Measurements from ENCODE around the gene KDM4D.

DNA sequence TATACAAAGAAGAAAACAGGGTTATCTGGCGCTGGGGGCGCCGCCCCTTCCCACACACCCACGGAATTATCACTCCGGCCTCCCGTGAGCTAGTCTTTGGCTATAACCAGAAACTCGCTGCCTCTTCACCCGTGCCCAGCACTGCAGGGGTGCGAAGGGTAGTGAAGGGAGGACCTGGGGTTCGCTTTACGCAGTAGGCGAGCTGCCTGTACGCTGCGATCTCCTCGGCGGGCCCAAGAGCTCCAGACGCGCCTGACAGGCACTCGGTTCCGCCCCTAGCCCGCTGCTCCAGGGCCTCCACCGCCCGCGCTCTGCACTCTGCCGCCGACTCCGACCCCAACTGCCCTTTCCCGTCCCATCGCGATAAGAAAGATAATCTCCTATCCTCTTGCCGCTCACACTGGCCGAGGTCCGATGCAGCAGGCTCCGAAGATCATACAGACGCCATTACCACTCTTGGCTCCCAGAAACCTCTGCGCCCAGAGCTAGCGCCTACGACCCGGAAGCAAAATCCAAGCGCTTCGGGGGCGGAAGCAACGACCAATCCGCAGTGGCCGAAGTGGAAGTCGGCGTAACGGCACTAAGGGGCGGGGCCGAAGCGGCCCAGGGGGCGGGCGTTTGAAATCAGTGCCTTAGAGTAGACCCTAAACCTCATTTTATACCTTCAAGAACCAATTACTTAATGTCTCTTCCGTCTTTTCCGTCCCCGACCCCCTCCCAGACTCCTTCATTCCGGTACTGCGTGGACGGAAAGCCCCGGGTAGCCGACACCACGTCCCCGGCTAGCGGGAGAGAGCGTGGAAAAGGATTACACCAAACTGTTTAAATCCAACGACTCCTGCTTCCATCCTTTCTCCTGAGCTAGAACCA is at the start of gene KDM4D, which contains the start of gene CWC15:
- TF ChIP-seq, protein P1, sequence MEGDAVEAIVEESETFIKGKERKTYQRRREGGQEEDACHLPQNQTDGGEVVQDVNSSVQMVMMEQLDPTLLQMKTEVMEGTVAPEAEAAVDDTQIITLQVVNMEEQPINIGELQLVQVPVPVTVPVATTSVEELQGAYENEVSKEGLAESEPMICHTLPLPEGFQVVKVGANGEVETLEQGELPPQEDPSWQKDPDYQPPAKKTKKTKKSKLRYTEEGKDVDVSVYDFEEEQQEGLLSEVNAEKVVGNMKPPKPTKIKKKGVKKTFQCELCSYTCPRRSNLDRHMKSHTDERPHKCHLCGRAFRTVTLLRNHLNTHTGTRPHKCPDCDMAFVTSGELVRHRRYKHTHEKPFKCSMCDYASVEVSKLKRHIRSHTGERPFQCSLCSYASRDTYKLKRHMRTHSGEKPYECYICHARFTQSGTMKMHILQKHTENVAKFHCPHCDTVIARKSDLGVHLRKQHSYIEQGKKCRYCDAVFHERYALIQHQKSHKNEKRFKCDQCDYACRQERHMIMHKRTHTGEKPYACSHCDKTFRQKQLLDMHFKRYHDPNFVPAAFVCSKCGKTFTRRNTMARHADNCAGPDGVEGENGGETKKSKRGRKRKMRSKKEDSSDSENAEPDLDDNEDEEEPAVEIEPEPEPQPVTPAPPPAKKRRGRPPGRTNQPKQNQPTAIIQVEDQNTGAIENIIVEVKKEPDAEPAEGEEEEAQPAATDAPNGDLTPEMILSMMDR (IDR thresholded peaks at IDR 0.05; ENCODE audit: insufficient read depth, low read depth, low read length): no peak
- no peak for TF ChIP-seq EZH2 (IDR thresholded peaks at IDR 0.05; ENCODE audit: insufficient read depth, low read length)

Data from astrocyte (in vitro differentiated cells and primary cell).